Activated T-cell treated with anti-CD3 and anti-CD28 coated beads for 1 hour (primary cell): ENCODE results near the gene CASTOR1.

ENCODE experiments used
- DNase-seq: peaks from one replicate; pipeline ENCODE4 v3.0.0-alpha.2; 2020; ENCODE audit warnings: low read depth

CASTOR1 gene

GRCh38 chr22:30244641-30245040 is 44.7 kb downstream of the CASTOR1 start:
- DNase-seq = no peak

- no peak for DNase-seq
These were observed 45.2 kb downstream of the CASTOR1 start for GRCh38 chr22:30244066-30244465.

- no peak for DNase-seq
These were observed 45.6 kb downstream of the CASTOR1 start for GRCh38 chr22:30243661-30244060.

- DNase-seq = no peak
These were observed 47.5 kb downstream of the CASTOR1 start for GRCh38 chr22:30241576-30242371.

DNA sequence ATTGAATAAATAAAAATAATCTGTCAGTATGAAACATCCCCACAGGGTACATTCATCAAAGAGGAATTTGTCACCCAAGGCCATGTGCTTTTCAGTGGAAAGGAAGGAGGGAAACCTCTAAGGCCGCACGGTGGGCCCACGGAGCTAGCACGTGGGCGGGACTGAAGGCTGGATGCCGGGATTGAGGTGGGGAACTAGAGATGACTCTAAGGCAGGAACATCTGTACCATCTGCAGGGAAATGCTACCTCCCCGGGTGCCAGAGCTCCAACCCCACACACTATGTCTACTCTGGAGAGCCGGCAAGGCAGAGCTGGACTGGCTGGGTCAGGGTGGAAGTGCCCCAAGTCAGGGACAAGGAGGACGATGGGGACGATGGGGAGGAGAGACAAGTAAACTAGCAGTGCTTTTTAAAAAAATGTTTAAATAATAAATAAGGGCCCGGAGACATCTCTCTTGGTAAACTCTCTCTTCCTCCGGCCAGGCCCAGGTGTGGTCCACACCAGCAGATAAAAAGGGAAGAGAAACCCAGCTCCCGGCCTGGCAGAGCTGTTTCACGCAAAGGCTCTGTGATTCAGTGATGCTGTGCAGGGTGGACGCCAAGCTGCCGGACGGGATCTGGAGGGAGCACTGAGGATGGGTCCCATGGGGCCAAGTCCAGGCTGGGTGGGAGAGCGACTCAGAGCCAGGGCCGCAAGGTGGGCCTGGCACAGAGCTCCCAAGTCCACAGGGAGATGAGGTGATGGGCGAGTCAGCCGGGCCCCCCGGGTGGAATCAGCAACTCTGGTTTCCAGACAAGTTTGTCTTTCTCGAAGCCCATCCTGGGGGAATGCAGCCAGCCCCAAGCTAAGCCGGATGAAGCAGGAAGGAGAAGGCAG is 48.5 kb downstream of the CASTOR1 start:
- DNase-seq = no peak

DNA sequence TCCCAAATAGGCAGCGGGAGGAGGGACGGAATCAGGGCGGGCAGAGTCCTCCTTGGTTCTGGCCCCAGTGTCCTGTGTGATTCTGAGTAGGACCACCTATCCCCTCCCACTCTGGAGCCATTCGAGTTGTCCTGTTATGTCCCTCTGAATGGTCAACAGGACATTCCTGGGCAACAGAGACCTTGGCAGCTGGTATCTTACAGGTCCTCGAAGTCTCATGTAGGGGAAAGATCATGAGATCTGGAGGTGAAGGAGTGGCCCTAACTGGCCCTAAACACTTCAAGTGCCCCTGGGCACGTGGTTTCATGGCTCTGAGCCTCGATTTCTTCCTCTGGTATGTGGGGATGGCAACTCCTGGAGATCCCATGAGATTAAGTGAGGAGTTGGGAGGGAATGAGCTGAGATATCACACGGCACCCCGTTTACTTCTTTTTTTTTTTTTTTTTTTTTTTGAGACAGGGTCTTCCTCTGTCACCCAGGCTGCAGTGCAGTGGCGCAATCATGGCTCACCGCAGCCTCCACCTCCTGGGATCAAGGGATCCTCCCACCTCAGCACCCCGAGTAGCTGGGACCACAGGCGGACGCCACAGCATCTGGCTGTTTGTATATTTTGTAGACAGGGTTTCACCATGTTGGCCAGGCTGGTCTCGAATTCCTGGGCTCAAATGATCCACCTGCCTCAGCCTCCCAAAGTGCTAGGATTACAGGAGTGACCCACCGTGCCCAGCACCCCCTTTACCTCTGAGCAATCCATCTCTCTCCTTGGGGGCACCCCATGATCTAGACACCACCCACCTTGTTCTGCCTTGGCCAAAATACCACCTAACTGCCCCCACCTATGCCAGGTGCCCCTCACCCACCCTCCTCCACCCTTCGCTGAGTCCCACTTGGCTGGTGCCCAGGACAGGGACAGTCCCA is 49.6 kb downstream of the CASTOR1 start:
- DNase-seq = no peak

DNA sequence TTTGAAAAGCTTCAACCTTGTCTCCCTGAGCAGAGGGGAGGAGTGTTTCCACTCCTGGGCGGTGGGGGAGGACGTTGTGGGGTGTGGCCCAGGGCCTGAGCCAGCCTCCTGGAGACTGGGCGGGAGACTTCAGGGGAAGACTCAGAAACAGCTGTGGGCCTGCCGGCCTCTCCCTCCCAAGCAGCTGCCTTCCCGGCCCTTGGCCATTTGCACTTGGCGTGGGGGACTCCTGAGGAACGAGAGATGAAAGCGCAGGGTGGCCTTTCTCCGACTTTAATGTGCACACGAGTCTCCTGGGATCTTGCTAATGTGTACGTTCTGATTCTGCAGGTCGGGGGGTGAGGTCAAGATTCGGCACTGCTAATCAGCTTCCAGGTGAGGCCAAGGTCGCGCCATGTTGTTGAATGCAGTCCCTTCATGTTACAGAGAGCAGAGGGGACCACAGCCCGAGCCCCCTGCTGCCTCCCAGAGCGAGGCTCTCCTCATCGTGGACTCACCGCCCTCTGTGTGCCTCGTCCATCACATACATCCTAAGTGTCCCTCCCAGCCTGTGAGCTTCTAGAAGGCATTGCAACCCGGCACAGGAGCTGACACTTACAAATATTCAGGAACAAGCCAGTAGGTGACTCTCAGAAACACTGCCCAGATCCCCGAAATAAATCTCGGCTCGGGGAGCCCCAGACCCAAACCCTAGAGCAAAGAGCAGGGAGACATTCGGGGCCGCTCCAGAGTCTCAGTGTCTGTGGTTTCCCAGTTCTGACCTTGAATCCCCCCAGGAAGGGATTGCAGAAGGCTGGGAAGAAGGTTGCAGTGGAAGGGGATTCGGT is 50.4 kb downstream of the CASTOR1 start:
- DNase-seq = no peak

- no peak for DNase-seq
These were observed 51.2 kb downstream of the CASTOR1 start for GRCh38 chr22:30238136-30238535.

- no peak for DNase-seq
These were observed 52.4 kb downstream of the CASTOR1 start for GRCh38 chr22:30236875-30237274.

DNA sequence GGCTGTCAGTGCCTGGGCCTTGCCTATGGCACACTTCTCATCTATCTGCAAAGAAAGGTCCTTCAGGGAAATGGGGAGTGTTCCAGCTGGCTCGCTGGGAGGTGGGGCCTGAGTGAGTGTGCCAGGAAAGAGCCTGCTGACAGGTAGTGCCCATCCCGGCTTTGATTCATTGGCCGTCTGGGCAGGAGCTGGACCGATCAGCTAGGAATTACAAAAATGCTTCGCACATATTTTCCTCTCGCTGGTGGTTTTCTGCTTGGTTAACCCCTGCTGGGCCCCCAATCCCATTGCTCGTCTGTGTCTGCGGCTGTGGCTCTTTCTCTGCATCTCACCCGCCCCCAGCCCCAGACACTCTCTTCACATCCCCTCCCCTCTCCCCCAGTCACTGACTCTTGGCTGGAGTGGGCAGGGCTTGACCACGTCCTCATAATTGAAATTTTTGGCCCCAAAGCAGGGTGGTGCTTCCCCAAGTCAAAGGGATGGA is 53.6 kb downstream of the CASTOR1 start:
- DNase-seq = no peak
